HEK293 (cell line): ENCODE data around the gene PTMA.

Source experiments
- CTCF ChIA-PET: fragments of 350-600 bp; formaldehyde crosslinking; extraction: SDS; loops from one replicate; lab custom pipeline; 2021; ENCODE audit warnings: antibody characterized with exemption; lab: Yijun Ruan, JAX
- POLR2A ChIA-PET: fragments of 300-600 bp; formaldehyde crosslinking; extraction: SDS; loops from one replicate; lab custom pipeline; 2020; ENCODE audit warnings: antibody characterized with exemption, inconsistent platforms; lab: Yijun Ruan, JAX
- H3K27ac ChIP-seq: fragments of 200-500 bp; sonication (Bioruptor generic); 2 replicates; pipeline ENCODE4 v1.5.1; 2014; ENCODE audit warnings: low read depth, low read length, control low read depth, inconsistent platforms; ENCODE audit errors: extremely low read depth
- H3K36me3 ChIP-seq, 2 experiments: fragments of 200-500 bp in 1 of 2; sonication (Bioruptor generic) in 1 of 2; 1 replicate in 1 of 2; 2 replicates in 1 of 2; pipeline ENCODE4 v1.5.1; 2014 to 2017; ENCODE audit warnings: inconsistent platforms in 2 of 2, low read length in 2 of 2; ENCODE audit not compliant: control insufficient read depth in 2 of 2, insufficient read depth in 1 of 2
- H3K4me1 ChIP-seq: fragments of 200-500 bp; sonication (Bioruptor generic); 2 replicates; pipeline ENCODE4 v1.5.1; 2014; ENCODE audit warnings: mild to moderate bottlenecking, low read length, inconsistent platforms; ENCODE audit not compliant: control insufficient read depth, insufficient read depth
- H3K4me3 ChIP-seq: 2 replicates; pipeline ENCODE4 v1.5.1; 2011; ENCODE audit warnings: low read depth, mild to moderate bottlenecking, control low read depth, low read length, moderate library complexity
- H3K9me3 ChIP-seq: fragments of 200-500 bp; sonication (Bioruptor generic); 2 replicates; pipeline ENCODE4 v1.5.1; 2014; ENCODE audit warnings: low read depth, low read length, inconsistent platforms; ENCODE audit not compliant: control insufficient read depth, insufficient read depth
- EGR2 ChIP-seq: fragments of 450-650 bp; formaldehyde crosslinking; IDR thresholded peaks from 2 replicates; pipeline ENCODE4 v1.5.1; 2016; ENCODE audit warnings: low read depth, missing biosample characterization, missing genetic modification characterization
- YY2 ChIP-seq: fragments of 450-650 bp; formaldehyde crosslinking; IDR thresholded peaks from 2 replicates; pipeline ENCODE4 v1.5.1; 2016; ENCODE audit warnings: missing biosample characterization, missing genetic modification characterization
- ZBTB20 ChIP-seq: fragments of 450-650 bp; formaldehyde crosslinking; IDR thresholded peaks from 2 replicates; pipeline ENCODE4 v1.5.1; 2016; ENCODE audit warnings: missing biosample characterization, missing genetic modification characterization
- ZBTB8A ChIP-seq: fragments of 450-650 bp; formaldehyde crosslinking; IDR thresholded peaks from 2 replicates; pipeline ENCODE4 v1.5.1; 2016; ENCODE audit warnings: missing biosample characterization, missing genetic modification characterization
- ZFHX2 ChIP-seq: fragments of 450-650 bp; formaldehyde crosslinking; conservative IDR thresholded peaks from 2 replicates; pipeline ENCODE4 v1.5.1; 2016; ENCODE audit warnings: missing biosample characterization, missing genetic modification characterization
- ZNF184 ChIP-seq: fragments of 450-650 bp; IDR thresholded peaks from 2 replicates; pipeline ENCODE4 v1.5.1; 2018; ENCODE audit warnings: missing biosample characterization, mild to moderate bottlenecking, missing genetic modification characterization
- ZNF19 ChIP-seq: fragments of 450-650 bp; formaldehyde crosslinking; IDR thresholded peaks from 2 replicates; pipeline ENCODE4; 2016; ENCODE audit warnings: missing biosample characterization, missing genetic modification characterization, low read depth
- ZNF324 ChIP-seq: fragments of 450-650 bp; formaldehyde crosslinking; IDR thresholded peaks from 2 replicates; pipeline ENCODE4 v1.5.1; 2016; ENCODE audit warnings: missing biosample characterization, missing genetic modification characterization
- ZNF335 ChIP-seq: fragments of 450-650 bp; formaldehyde crosslinking; conservative IDR thresholded peaks from 2 replicates; pipeline ENCODE4 v1.5.1; 2016; ENCODE audit warnings: missing biosample characterization, missing genetic modification characterization
- ZNF423 ChIP-seq: fragments of 450-650 bp; formaldehyde crosslinking; IDR thresholded peaks from 2 replicates; pipeline ENCODE4 v1.5.1; 2016; ENCODE audit warnings: missing biosample characterization, missing genetic modification characterization
- ZNF600 ChIP-seq: fragments of 450-650 bp; formaldehyde crosslinking; IDR thresholded peaks from 2 replicates; pipeline ENCODE4 v1.5.1; 2016; ENCODE audit warnings: missing biosample characterization, missing genetic modification characterization
- ZNF610 ChIP-seq: fragments of 450-650 bp; formaldehyde crosslinking; IDR thresholded peaks from 2 replicates; pipeline ENCODE4 v1.5.1; 2016; ENCODE audit warnings: missing biosample characterization, missing genetic modification characterization, borderline replicate concordance
- ZNF621 ChIP-seq: fragments of 450-650 bp; formaldehyde crosslinking; IDR thresholded peaks from 2 replicates; pipeline ENCODE4 v1.5.1; 2017; ENCODE audit warnings: missing biosample characterization, missing genetic modification characterization
- ZNF624 ChIP-seq: fragments of 450-650 bp; formaldehyde crosslinking; IDR thresholded peaks from 2 replicates; pipeline ENCODE4 v1.5.1; 2017; ENCODE audit warnings: missing biosample characterization, missing genetic modification characterization
- ZNF664 ChIP-seq: fragments of 450-650 bp; formaldehyde crosslinking; IDR thresholded peaks from 2 replicates; pipeline ENCODE4 v1.5.1; 2016; ENCODE audit warnings: missing biosample characterization, missing genetic modification characterization
- TF ChIP-seq, protein P1 (sequence below): fragments of 450-650 bp; formaldehyde crosslinking; conservative IDR thresholded peaks from 2 replicates; pipeline ENCODE4 v1.5.1; 2016; ENCODE audit warnings: low read depth, missing biosample characterization, missing genetic modification characterization
- TF ChIP-seq, protein P2 (sequence below): fragments of 450-650 bp; formaldehyde crosslinking; IDR thresholded peaks from 2 replicates; pipeline ENCODE4 v1.5.1; 2016; ENCODE audit warnings: missing biosample characterization, missing genetic modification characterization
- TF ChIP-seq, protein P3 (sequence below): fragments of 450-650 bp; formaldehyde crosslinking; IDR thresholded peaks from 2 replicates; pipeline ENCODE4 v1.5.1; 2017; ENCODE audit warnings: missing biosample characterization, mild to moderate bottlenecking, missing genetic modification characterization, moderate library complexity
- TF ChIP-seq, protein P4 (sequence below): fragments of 450-650 bp; formaldehyde crosslinking; IDR thresholded peaks from 2 replicates; pipeline ENCODE4 v1.5.1; 2016; ENCODE audit warnings: missing biosample characterization, missing genetic modification characterization
- TF ChIP-seq, protein P5 (sequence below): fragments of 450-650 bp; formaldehyde crosslinking; IDR thresholded peaks from 2 replicates; pipeline ENCODE4 v1.5.1; 2016; ENCODE audit warnings: missing biosample characterization, missing genetic modification characterization
- TF ChIP-seq, protein P6 (sequence below): fragments of 450-650 bp; formaldehyde crosslinking; IDR thresholded peaks from 2 replicates; pipeline ENCODE4 v1.5.1; 2016; ENCODE audit warnings: missing biosample characterization, missing genetic modification characterization

PTMA gene

DNA sequence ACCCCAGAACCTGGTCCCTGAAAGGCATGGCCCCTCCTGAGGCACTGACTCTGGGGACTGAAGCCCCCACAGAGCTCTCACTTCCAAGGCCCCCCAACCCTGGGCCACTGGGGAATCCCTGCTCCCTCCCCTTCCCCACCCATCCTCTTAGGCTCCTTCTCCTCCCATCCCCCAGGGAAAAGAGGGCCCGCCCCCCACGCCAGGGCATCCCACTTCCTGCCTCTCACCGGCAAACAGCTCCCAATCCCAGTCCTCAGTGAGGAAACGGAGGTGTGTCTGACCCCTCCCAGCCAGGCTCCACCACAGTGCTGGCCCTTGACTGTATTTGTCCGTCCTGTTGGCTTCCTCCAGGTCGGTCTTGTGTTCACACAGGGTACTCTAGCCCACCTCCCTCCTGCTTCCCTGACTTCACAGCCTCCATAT is 35.0 kb upstream of the PTMA start (continued):
- TF ChIP-seq, protein P1, sequence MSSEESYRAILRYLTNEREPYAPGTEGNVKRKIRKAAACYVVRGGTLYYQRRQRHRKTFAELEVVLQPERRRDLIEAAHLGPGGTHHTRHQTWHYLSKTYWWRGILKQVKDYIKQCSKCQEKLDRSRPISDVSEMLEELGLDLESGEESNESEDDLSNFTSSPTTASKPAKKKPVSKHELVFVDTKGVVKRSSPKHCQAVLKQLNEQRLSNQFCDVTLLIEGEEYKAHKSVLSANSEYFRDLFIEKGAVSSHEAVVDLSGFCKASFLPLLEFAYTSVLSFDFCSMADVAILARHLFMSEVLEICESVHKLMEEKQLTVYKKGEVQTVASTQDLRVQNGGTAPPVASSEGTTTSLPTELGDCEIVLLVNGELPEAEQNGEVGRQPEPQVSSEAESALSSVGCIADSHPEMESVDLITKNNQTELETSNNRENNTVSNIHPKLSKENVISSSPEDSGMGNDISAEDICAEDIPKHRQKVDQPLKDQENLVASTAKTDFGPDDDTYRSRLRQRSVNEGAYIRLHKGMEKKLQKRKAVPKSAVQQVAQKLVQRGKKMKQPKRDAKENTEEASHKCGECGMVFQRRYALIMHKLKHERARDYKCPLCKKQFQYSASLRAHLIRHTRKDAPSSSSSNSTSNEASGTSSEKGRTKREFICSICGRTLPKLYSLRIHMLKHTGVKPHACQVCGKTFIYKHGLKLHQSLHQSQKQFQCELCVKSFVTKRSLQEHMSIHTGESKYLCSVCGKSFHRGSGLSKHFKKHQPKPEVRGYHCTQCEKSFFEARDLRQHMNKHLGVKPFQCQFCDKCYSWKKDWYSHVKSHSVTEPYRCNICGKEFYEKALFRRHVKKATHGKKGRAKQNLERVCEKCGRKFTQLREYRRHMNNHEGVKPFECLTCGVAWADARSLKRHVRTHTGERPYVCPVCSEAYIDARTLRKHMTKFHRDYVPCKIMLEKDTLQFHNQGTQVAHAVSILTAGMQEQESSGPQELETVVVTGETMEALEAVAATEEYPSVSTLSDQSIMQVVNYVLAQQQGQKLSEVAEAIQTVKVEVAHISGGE, result no peak; the same call in none of the 2 replicates

DNA sequence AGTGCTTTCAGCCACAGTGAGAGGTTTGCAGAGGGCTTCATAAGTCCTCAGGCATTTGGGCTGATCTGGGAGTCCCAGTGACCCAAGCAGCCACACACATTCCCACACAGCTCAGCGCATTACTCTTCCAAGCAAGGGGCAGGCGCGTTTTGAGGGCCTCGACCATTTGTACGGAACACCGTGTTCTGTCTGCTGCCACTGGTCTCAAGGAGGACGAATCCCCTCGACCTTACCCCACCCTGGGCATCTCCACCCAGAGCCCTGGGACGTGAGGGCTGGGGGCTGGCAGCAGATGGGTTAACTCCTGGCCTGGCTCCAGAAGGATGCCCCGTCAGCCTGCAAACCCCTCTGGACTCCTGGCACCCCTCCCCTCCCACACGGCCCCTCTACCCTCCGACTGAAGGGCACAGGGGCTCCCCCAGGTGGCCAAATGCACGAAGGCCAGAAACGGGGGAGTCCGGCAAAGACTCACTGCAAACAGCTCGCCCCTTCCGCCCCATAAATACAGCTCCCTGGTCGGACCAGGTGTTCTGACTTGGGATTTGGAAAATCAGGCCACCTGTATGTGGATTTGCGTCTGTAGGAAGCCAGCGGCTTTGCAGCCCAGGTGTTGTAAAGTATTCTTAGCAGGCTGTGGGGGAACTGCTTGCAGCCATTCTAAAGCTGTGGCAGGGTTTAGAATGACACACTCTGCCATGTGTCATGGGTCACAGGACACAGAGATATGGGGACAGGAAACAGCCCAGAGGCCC is 33.6 kb upstream of the PTMA start:
- CTCF ChIA-PET, result interaction anchor here (0.5 to 9.0 kb wide), 38 partner anchors 9 to 901 kb away, joined by 3 to 231 read pairs (median 4); partner anchors contain the start of gene COPS7B
- no peak overlapping the region for H3K27ac ChIP-seq
- H3K36me3 ChIP-seq, result no peaks in the 10 kb centered on the region
- no peaks in the 10 kb centered on the region for H3K4me1 ChIP-seq
- POLR2A ChIA-PET, result interaction anchor here (0.8 to 2.4 kb wide), 7 partner anchors 8 to 50 kb away, joined by 3 to 14 read pairs (median 3); partner anchors contain the start of gene PTMA
- H3K4me3 ChIP-seq, result no peak overlapping the region
- no peaks in the 10 kb centered on the region for H3K9me3 ChIP-seq
- no peak for TF ChIP-seq ZNF184 (tag by site-specific recombination)
- TF ChIP-seq ZNF624 (tag by site-specific recombination), result no peak
- TF ChIP-seq YY2 (tag by site-specific recombination), result no peak
- TF ChIP-seq, protein P2, sequence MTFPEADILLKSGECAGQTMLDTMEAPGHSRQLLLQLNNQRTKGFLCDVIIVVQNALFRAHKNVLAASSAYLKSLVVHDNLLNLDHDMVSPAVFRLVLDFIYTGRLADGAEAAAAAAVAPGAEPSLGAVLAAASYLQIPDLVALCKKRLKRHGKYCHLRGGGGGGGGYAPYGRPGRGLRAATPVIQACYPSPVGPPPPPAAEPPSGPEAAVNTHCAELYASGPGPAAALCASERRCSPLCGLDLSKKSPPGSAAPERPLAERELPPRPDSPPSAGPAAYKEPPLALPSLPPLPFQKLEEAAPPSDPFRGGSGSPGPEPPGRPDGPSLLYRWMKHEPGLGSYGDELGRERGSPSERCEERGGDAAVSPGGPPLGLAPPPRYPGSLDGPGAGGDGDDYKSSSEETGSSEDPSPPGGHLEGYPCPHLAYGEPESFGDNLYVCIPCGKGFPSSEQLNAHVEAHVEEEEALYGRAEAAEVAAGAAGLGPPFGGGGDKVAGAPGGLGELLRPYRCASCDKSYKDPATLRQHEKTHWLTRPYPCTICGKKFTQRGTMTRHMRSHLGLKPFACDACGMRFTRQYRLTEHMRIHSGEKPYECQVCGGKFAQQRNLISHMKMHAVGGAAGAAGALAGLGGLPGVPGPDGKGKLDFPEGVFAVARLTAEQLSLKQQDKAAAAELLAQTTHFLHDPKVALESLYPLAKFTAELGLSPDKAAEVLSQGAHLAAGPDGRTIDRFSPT (tag by site-specific recombination), result peak; percentile 39; the same call in 1 of the 2 replicates
- TF ChIP-seq, protein P3, sequence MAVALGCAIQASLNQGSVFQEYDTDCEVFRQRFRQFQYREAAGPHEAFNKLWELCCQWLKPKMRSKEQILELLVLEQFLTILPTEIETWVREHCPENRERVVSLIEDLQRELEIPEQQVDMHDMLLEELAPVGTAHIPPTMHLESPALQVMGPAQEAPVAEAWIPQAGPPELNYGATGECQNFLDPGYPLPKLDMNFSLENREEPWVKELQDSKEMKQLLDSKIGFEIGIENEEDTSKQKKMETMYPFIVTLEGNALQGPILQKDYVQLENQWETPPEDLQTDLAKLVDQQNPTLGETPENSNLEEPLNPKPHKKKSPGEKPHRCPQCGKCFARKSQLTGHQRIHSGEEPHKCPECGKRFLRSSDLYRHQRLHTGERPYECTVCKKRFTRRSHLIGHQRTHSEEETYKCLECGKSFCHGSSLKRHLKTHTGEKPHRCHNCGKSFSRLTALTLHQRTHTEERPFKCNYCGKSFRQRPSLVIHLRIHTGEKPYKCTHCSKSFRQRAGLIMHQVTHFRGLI (tag by site-specific recombination), result no peak
- 0 out of 2 replicates have a peak, but pooled peaks have one; percentile 47 for TF ChIP-seq ZNF600 (tag by site-specific recombination)
- TF ChIP-seq ZNF621, result no peak
- TF ChIP-seq, protein P4, sequence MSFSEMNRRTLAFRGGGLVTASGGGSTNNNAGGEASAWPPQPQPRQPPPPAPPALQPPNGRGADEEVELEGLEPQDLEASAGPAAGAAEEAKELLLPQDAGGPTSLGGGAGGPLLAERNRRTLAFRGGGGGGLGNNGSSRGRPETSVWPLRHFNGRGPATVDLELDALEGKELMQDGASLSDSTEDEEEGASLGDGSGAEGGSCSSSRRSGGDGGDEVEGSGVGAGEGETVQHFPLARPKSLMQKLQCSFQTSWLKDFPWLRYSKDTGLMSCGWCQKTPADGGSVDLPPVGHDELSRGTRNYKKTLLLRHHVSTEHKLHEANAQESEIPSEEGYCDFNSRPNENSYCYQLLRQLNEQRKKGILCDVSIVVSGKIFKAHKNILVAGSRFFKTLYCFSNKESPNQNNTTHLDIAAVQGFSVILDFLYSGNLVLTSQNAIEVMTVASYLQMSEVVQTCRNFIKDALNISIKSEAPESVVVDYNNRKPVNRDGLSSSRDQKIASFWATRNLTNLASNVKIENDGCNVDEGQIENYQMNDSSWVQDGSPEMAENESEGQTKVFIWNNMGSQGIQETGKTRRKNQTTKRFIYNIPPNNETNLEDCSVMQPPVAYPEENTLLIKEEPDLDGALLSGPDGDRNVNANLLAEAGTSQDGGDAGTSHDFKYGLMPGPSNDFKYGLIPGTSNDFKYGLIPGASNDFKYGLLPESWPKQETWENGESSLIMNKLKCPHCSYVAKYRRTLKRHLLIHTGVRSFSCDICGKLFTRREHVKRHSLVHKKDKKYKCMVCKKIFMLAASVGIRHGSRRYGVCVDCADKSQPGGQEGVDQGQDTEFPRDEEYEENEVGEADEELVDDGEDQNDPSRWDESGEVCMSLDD (tag by site-specific recombination), result no peak
- no peak for TF ChIP-seq ZNF664
- TF ChIP-seq, protein P5, sequence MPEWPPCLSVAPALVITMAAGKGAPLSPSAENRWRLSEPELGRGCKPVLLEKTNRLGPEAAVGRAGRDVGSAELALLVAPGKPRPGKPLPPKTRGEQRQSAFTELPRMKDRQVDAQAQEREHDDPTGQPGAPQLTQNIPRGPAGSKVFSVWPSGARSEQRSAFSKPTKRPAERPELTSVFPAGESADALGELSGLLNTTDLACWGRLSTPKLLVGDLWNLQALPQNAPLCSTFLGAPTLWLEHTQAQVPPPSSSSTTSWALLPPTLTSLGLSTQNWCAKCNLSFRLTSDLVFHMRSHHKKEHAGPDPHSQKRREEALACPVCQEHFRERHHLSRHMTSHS (tag by site-specific recombination), result no peak
- TF ChIP-seq ZNF324 (tag by site-specific recombination), result no peak
- TF ChIP-seq ZNF19 (tag by site-specific recombination), result no peak
- TF ChIP-seq, protein P6, sequence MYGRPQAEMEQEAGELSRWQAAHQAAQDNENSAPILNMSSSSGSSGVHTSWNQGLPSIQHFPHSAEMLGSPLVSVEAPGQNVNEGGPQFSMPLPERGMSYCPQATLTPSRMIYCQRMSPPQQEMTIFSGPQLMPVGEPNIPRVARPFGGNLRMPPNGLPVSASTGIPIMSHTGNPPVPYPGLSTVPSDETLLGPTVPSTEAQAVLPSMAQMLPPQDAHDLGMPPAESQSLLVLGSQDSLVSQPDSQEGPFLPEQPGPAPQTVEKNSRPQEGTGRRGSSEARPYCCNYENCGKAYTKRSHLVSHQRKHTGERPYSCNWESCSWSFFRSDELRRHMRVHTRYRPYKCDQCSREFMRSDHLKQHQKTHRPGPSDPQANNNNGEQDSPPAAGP (tag by site-specific recombination), result no peak
- no peak for TF ChIP-seq ZNF610 (tag by site-specific recombination)
- TF ChIP-seq ZNF423 (tag by site-specific recombination), result no peak
- TF ChIP-seq ZBTB8A (tag by site-specific recombination), result peak; percentile 14; the same call in 1 of the 2 replicates
- TF ChIP-seq ZNF335 (tag by site-specific recombination), result peak; percentile 68
- TF ChIP-seq ZBTB20 (tag by site-specific recombination), result peak; percentile 67
- 0 out of 2 replicates have a peak, but pooled peaks have one; percentile 15 for TF ChIP-seq EGR2
- peak; percentile 46 for TF ChIP-seq ZFHX2
